CD14-positive monocyte (primary cell): Measurements from ENCODE around the gene NTRK3. TPM values are rescaled to one million over a fixed set of nuclear protein-coding genes. Genes with fewer than 3 reads are reported as not detected.

Experiments used
- DNase-seq, 3 donors: peaks; one replicate each; pipeline ENCODE4 v3.0.0-alpha.2; 2011 to 2022
- H2AFZ ChIP-seq: 2 replicates; pipeline ENCODE4 v1.6.0; 2012; ENCODE audit warnings: mild to moderate bottlenecking, low read depth, low read length, inconsistent platforms; ENCODE audit not compliant: insufficient read depth, poor library complexity, severe bottlenecking
- H3K27ac ChIP-seq, 2 donors: 1 replicate in 1 of 2; 2 replicates in 1 of 2; pipeline ENCODE4 v1.5.1; 2012 to 2013; ENCODE audit warnings: low read length in 2 of 2, control low read depth in 1 of 2, inconsistent platforms in 1 of 2, low read depth in 1 of 2, mild to moderate bottlenecking in 1 of 2
- H3K27me3 ChIP-seq, 2 donors: one replicate each; pipeline versions ENCODE4 v1.6.0 to v1.6.1; 2011 to 2013; ENCODE audit warnings: low read length in 2 of 2; ENCODE audit not compliant: control insufficient read depth in 2 of 2, insufficient read depth in 2 of 2
- H3K36me3 ChIP-seq, 2 donors: replicated peaks in 1 of 2; 1 replicate in 1 of 2; 2 replicates in 1 of 2; pipeline versions ENCODE4 v1.5.1 to v1.6.1; 2012 to 2013; ENCODE audit warnings: low read length in 2 of 2, control low read depth in 1 of 2, inconsistent platforms in 1 of 2, mild to moderate bottlenecking in 1 of 2; ENCODE audit not compliant: insufficient read depth in 2 of 2, control insufficient read depth in 1 of 2
- H3K4me1 ChIP-seq, 2 donors: 1 replicate in 1 of 2; 2 replicates in 1 of 2; pipeline versions ENCODE4 v1.5.1 to v1.6.1; 2012 to 2013; ENCODE audit warnings: low read length in 2 of 2, control low read depth in 1 of 2, inconsistent platforms in 1 of 2, mild to moderate bottlenecking in 1 of 2, moderate library complexity in 1 of 2; ENCODE audit not compliant: insufficient read depth in 2 of 2, control insufficient read depth in 1 of 2
- H3K4me2 ChIP-seq: replicated peaks from 2 replicates; pipeline ENCODE3; 2012; ENCODE audit warnings: low read length, moderate library complexity, mild to moderate bottlenecking; ENCODE audit not compliant: poor library complexity, severe bottlenecking; ENCODE audit errors: extremely low read depth
- H3K4me3 ChIP-seq, 3 experiments: fragments of 200-600 bp in 1 of 3; sonication (generic) in 1 of 3; replicated peaks in 1 of 3; 1 replicate in 2 of 3; 2 replicates in 1 of 3; pipeline ENCODE4 v1.5.1; 2011 to 2013; ENCODE audit warnings: low read length in 3 of 3, mild to moderate bottlenecking in 3 of 3, control low read depth in 2 of 3, low read depth in 2 of 3, inconsistent platforms in 1 of 3, moderate library complexity in 1 of 3
- H3K79me2 ChIP-seq: 2 replicates; pipeline ENCODE4 v1.6.0; 2012; ENCODE audit warnings: mild to moderate bottlenecking, control low read depth, inconsistent platforms, low read length, moderate library complexity; ENCODE audit not compliant: insufficient read depth
- H3K9ac ChIP-seq: 2 replicates; pipeline ENCODE4 v1.6.0; 2017; ENCODE audit warnings: low read length, mild to moderate bottlenecking; ENCODE audit not compliant: insufficient read depth, poor library complexity, severe bottlenecking
- H3K9me3 ChIP-seq, 2 donors: replicated peaks in 1 of 2; 1 replicate in 1 of 2; 2 replicates in 1 of 2; pipeline versions ENCODE4 v1.5.1 to v1.6.1; 2012 to 2013; ENCODE audit warnings: low read length in 2 of 2, control low read depth in 1 of 2; ENCODE audit not compliant: control insufficient read depth in 1 of 2, insufficient read depth in 1 of 2
- H4K20me1 ChIP-seq: 2 replicates; pipeline ENCODE4 v1.6.0; 2012; ENCODE audit warnings: mild to moderate bottlenecking, low read length, control low read depth, moderate library complexity; ENCODE audit not compliant: insufficient read depth
- H3K27ac Mint-ChIP-seq, 7 donors: one replicate each; pipeline ENCODE4 v1.8.0; 2020; ENCODE audit warnings: mild to moderate bottlenecking in 7 of 7, mixed read lengths in 7 of 7, moderate library complexity in 6 of 7, inconsistent platforms in 2 of 7
- H3K27me3 Mint-ChIP-seq, 3 donors: one replicate each; pipeline ENCODE4 v1.8.0; 2021 to 2022; ENCODE audit warnings: low read depth in 3 of 3, mild to moderate bottlenecking in 3 of 3, mixed read lengths in 3 of 3, moderate library complexity in 3 of 3, inconsistent platforms in 1 of 3
- H3K36me3 Mint-ChIP-seq, 2 donors: one replicate each; pipeline ENCODE4 v1.8.0; 2020; ENCODE audit warnings: mixed read lengths in 2 of 2, inconsistent platforms in 1 of 2, mild to moderate bottlenecking in 1 of 2
- H3K4me1 Mint-ChIP-seq: one replicate; pipeline ENCODE4 v1.8.0; 2020; ENCODE audit warnings: mild to moderate bottlenecking, mixed read lengths
- H3K4me3 Mint-ChIP-seq, 2 donors: one replicate each; pipeline ENCODE4 v1.8.0; 2020; ENCODE audit warnings: mild to moderate bottlenecking in 2 of 2, mixed read lengths in 2 of 2, moderate library complexity in 1 of 2
- H3K9me3 Mint-ChIP-seq, 7 donors: one replicate each; pipeline ENCODE4 v1.8.0; 2020 to 2022; ENCODE audit warnings: mixed read lengths in 7 of 7, mild to moderate bottlenecking in 6 of 7, moderate library complexity in 6 of 7, inconsistent platforms in 2 of 7
- CTCF ChIP-seq: fragments of 200-600 bp; IDR thresholded peaks from one replicate; pipeline ENCODE4 v1.8.0; 2022; ENCODE audit warnings: antibody characterized with exemption, mild to moderate bottlenecking
- WGBS: methylation state at CpG from one replicate; pipeline ENCODE4 v1.1.5; 2013; ENCODE audit warnings: missing lambda C conversion rate; ENCODE audit not compliant: insufficient coverage; 5-methylcytosine and 5-hydroxymethylcytosine counted together
- intact Hi-C, 2 donors: fragments of 100-400 bp; cut with micrococcal nuclease; formaldehyde crosslinking; loops; one replicate each; pipeline versions ENCODE4 v1.15.0 to v1.15.1; 2023
- polyA plus RNA-seq, 3 donors: library from polyadenylated mRNA; depleted of rRNA in 1 of 3; unstranded in 2 of 3; stranded (reverse) in 1 of 3; fragments of 300-500 nt in 2 of 3; fragments of >200 nt in 1 of 3; fragmentation: Illumina TruSeq in 2 of 3; gene quantifications; 1 replicate in 2 of 3; 2 replicates in 1 of 3; pipeline ENCODE4 v1.2.3, GENCODE V29; 2012 to 2021

The NTRK3 gene
- polyA plus RNA-seq, 3 donors = not detected

GRCh38 chr15:88302373-88302772 is 45.8 kb upstream of the NTRK3 start:
- H3K79me2 ChIP-seq = no peaks in the 10 kb centered on the region
- no peak for DNase-seq
- no peaks in the 10 kb centered on the region for H3K27me3 ChIP-seq
- no peaks in the 10 kb centered on the region for H3K9me3 ChIP-seq
- H3K27ac ChIP-seq = no peak overlapping the region
- Mint-ChIP-seq H3K27ac (no peak overlapping the region), H3K9me3 (no peaks in the 10 kb centered on the region), H3K4me1 (no peaks in the 10 kb centered on the region), H3K4me3 (no peak overlapping the region), H3K27me3 (peaks cover 2 to 10% (median 3%) of the 10 kb centered on the region in 3 donors), H3K36me3 (no peaks in the 10 kb centered on the region)
- 61% methylated on average over 3 of the region's 3 CpGs for WGBS
- H2AFZ ChIP-seq = no peak overlapping the region
- H4K20me1 ChIP-seq = no peaks in the 10 kb centered on the region
- no peak for TF ChIP-seq CTCF
- no peak overlapping the region for H3K9ac ChIP-seq
- no peak overlapping the region for H3K4me2 ChIP-seq
- H3K4me3 ChIP-seq = no peak overlapping the region
- no peaks in the 10 kb centered on the region for H3K36me3 ChIP-seq
- no peaks in the 10 kb centered on the region for H3K4me1 ChIP-seq
- intact Hi-C loops = no loop called here

- Histone ChIP-seq H4K20me1 (no peaks in the 10 kb centered on the region), H3K4me3 (no peak overlapping the region), H3K27ac (no peak overlapping the region), H3K79me2 (no peaks in the 10 kb centered on the region), H3K36me3 (no peaks in the 10 kb centered on the region), H2AFZ (no peak overlapping the region), H3K9ac (no peak overlapping the region), H3K27me3 (no peaks in the 10 kb centered on the region), H3K4me2 (no peak overlapping the region), H3K4me1 (no peaks in the 10 kb centered on the region), H3K9me3 (no peaks in the 10 kb centered on the region)
- H3K4me3 Mint-ChIP-seq = no peak overlapping the region
- no peak for DNase-seq
- no peak overlapping the region for H3K27ac Mint-ChIP-seq
- 75% methylated on average over 1 of the region's 2 CpGs for WGBS
- peaks cover 0 to 10% (median 3%) of the 10 kb centered on the region in 3 donors for H3K27me3 Mint-ChIP-seq
- no peaks in the 10 kb centered on the region for H3K36me3 Mint-ChIP-seq
- H3K9me3 Mint-ChIP-seq = no peaks in the 10 kb centered on the region
- no peak for TF ChIP-seq CTCF
- intact Hi-C loops = no loop called here
- H3K4me1 Mint-ChIP-seq = no peaks in the 10 kb centered on the region
Measured at GRCh38 chr15:88301311-88301710, 44.8 kb upstream of the NTRK3 start.
